ENCODE results near the gene ZFAND6. TPM values are rescaled to one million over a fixed set of nuclear protein-coding genes. Genes with fewer than 3 reads are reported as not detected.

Gene ZFAND6
- total RNA-seq, 2 experiments from 2014 or later = 86.2 to 122 TPM

- ChIA-PET POLR2A (no interaction called here), CTCF (ENCODE audit: unreplicated experiment) (no interaction called here)
- Histone ChIP-seq H3K9me3 (ENCODE audit: low read length) (no peaks in the 10 kb centered on the region), H3K79me2 (ENCODE audit: insufficient read depth, low read depth, low read length) (no peaks in the 10 kb centered on the region), H2AFZ (ENCODE audit: low read length) (no peak overlapping the region), H3K4me3 (ENCODE audit: low read depth, low read length, poor library complexity, severe bottlenecking) (no peak overlapping the region), H3K27ac (ENCODE audit: low read depth, low read length, poor library complexity, severe bottlenecking) (no peak overlapping the region), H3K9me2 (ENCODE audit: insufficient read depth, low read length) (no peaks in the 10 kb centered on the region), H3K4me2 (ENCODE audit: low read length) (no peak overlapping the region), H3K4me1 (ENCODE audit: insufficient read depth, low read length, poor library complexity, severe bottlenecking) (no peaks in the 10 kb centered on the region), H4K20me1 (ENCODE audit: insufficient read depth, low read length) (no peaks in the 10 kb centered on the region), H3K36me3 (ENCODE audit: insufficient read depth, low read length) (no peaks in the 10 kb centered on the region)
- no TSS peak for BruUV-seq (replicated peaks)
- intact Hi-C loops (cut with micrococcal nuclease; ENCODE audit: unreplicated experiment) = no loop called here
- TF ChIP-seq EZH2phosphoT487 (IDR thresholded peaks at IDR 0.05; ENCODE audit: borderline replicate concordance, low read depth, low read length) (no peak), CTCF (conservative IDR thresholded peaks at IDR 0.05; ENCODE audit: low read length) (no peak)
- no peak for DNase-seq (ENCODE audit: low spot score)
These were observed 125.7 kb downstream of the ZFAND6 start for GRCh38 chr15:80185152-80185551.

- no peaks in the 10 kb centered on the region for H3K4me1 ChIP-seq (ENCODE audit: insufficient read depth, low read length, poor library complexity, severe bottlenecking)
- no peak overlapping the region for H3K27ac ChIP-seq (ENCODE audit: low read depth, low read length, poor library complexity, severe bottlenecking)
- CTCF ChIA-PET (ENCODE audit: unreplicated experiment) = no interaction called here
- no TSS peak for BruUV-seq (replicated peaks)
- H4K20me1 ChIP-seq (ENCODE audit: insufficient read depth, low read length) = no peaks in the 10 kb centered on the region
- TF ChIP-seq CTCF (conservative IDR thresholded peaks at IDR 0.05; ENCODE audit: low read length) (no peak), EZH2phosphoT487 (IDR thresholded peaks at IDR 0.05; ENCODE audit: borderline replicate concordance, low read depth, low read length) (no peak)
- no peak for DNase-seq (ENCODE audit: low spot score)
- H3K36me3 ChIP-seq (ENCODE audit: insufficient read depth, low read length) = no peaks in the 10 kb centered on the region
- H3K9me2 ChIP-seq (ENCODE audit: insufficient read depth, low read length) = no peaks in the 10 kb centered on the region
- POLR2A ChIA-PET = no interaction called here
- no peak overlapping the region for H3K4me2 ChIP-seq (ENCODE audit: low read length)
- intact Hi-C loops (cut with micrococcal nuclease; ENCODE audit: unreplicated experiment) = no loop called here
- no peak overlapping the region for H3K4me3 ChIP-seq (ENCODE audit: low read depth, low read length, poor library complexity, severe bottlenecking)
- H3K79me2 ChIP-seq (ENCODE audit: insufficient read depth, low read depth, low read length) = no peaks in the 10 kb centered on the region
- no peaks in the 10 kb centered on the region for H3K9me3 ChIP-seq (ENCODE audit: low read length)
- H2AFZ ChIP-seq (ENCODE audit: low read length) = no peak overlapping the region
These were observed 126.6 kb downstream of the ZFAND6 start for GRCh38 chr15:80186066-80186465.

GRCh38 chr15:80186597-80186996 is 127.1 kb downstream of the ZFAND6 start:
- POLR2A ChIA-PET = no interaction called here

More at GRCh38 chr15:80186597-80186996, 127.1 kb downstream of the ZFAND6 start:
- Histone ChIP-seq H3K27ac (ENCODE audit: low read depth, low read length, poor library complexity, severe bottlenecking) (no peak overlapping the region), H4K20me1 (ENCODE audit: insufficient read depth, low read length) (no peaks in the 10 kb centered on the region), H3K4me3 (ENCODE audit: low read depth, low read length, poor library complexity, severe bottlenecking) (no peak overlapping the region), H3K4me1 (ENCODE audit: insufficient read depth, low read length, poor library complexity, severe bottlenecking) (no peaks in the 10 kb centered on the region), H3K9me3 (ENCODE audit: low read length) (no peaks in the 10 kb centered on the region), H3K9me2 (ENCODE audit: insufficient read depth, low read length) (no peaks in the 10 kb centered on the region), H2AFZ (ENCODE audit: low read length) (no peak overlapping the region), H3K4me2 (ENCODE audit: low read length) (no peak overlapping the region), H3K36me3 (ENCODE audit: insufficient read depth, low read length) (no peaks in the 10 kb centered on the region), H3K79me2 (ENCODE audit: insufficient read depth, low read depth, low read length) (no peaks in the 10 kb centered on the region)
- DNase-seq (ENCODE audit: low spot score) = no peak
- intact Hi-C loops (cut with micrococcal nuclease; ENCODE audit: unreplicated experiment) = no loop called here
- no peak for TF ChIP-seq CTCF (conservative IDR thresholded peaks at IDR 0.05; ENCODE audit: low read length)
- no peak for TF ChIP-seq EZH2phosphoT487 (IDR thresholded peaks at IDR 0.05; ENCODE audit: borderline replicate concordance, low read depth, low read length)
- CTCF ChIA-PET (ENCODE audit: unreplicated experiment) = no interaction called here
- BruUV-seq (replicated peaks) = no TSS peak

Small RNA genes lying within 50 kb of the gene (small RNA-seq; reads per million reads assigned to genes)
- gene RF00017 = not detected

Other genes with a start within 250 kb of the ZFAND6 start
- gene MTHFS, start 162.7 kb upstream of the ZFAND6 start, total RNA-seq (2014; rRNA removed; shearing (Covaris generic)) = 12.4 and 16.4 TPM in 2 replicates
- gene MTHFS, start 162.7 kb upstream of the ZFAND6 start, total RNA-seq (2022) = 26.5 and 32.3 TPM in 2 replicates
- gene BCL2A1, start 88.5 kb upstream of the ZFAND6 start, total RNA-seq (2014; rRNA removed; shearing (Covaris generic)) = 0.85 and 2.2 TPM in 2 replicates
- 2.3 and 4.5 TPM in 2 replicates for gene BCL2A1, start 88.5 kb upstream of the ZFAND6 start, total RNA-seq (2022)
- gene FAH, start 93.3 kb downstream of the ZFAND6 start, total RNA-seq (2014; rRNA removed; shearing (Covaris generic)) = 9.4 and 11.9 TPM in 2 replicates
- 15.3 and 18.4 TPM in 2 replicates for gene FAH, start 93.3 kb downstream of the ZFAND6 start, total RNA-seq (2022)
- not detected in 2 replicates for gene CTXND1, start 192.5 kb downstream of the ZFAND6 start, total RNA-seq (2014; rRNA removed; shearing (Covaris generic))
- gene CTXND1, start 192.5 kb downstream of the ZFAND6 start, total RNA-seq (2022) = not detected in 2 replicates

Measured in OCI-LY7 (cell line).